AG09309 (cell line): Measurements from ENCODE around the gene HOXD3.

Experiments used
- DNase-seq: peaks from one replicate; pipeline ENCODE4 v3.0.0-alpha.2; 2010; ENCODE audit warnings: low read depth
- H3K4me3 ChIP-seq: 2 replicates; pipeline ENCODE4 v1.5.1; 2011; ENCODE audit warnings: mild to moderate bottlenecking, low read depth, low read length, moderate library complexity; ENCODE audit not compliant: control insufficient read depth
- CTCF ChIP-seq: IDR thresholded peaks from 2 replicates; pipeline ENCODE4 v1.5.1; 2011; ENCODE audit warnings: mild to moderate bottlenecking, low read depth, low read length, inconsistent platforms; ENCODE audit not compliant: insufficient read depth, control insufficient read depth; ENCODE audit errors: missing control alignments

HOXD3 gene

GRCh38 chr2:176125772-176126054 is 31.4 kb upstream of the HOXD3 start:
- no peak for TF ChIP-seq CTCF
- no peak for DNase-seq
- H3K4me3 ChIP-seq, result no peak overlapping the region

GRCh38 chr2:176126929-176127773 is 30.0 kb upstream of the HOXD3 start:
- DNase-seq, result no peak
- H3K4me3 ChIP-seq, result no peak overlapping the region; the same call in 1 of the 2 replicates
- TF ChIP-seq CTCF, result peak; percentile 73

- no peak for TF ChIP-seq CTCF
- no peak overlapping the region for H3K4me3 ChIP-seq
- no peak for DNase-seq
Measured at GRCh38 chr2:176127774-176128072, 29.4 kb upstream of the HOXD3 start.

GRCh38 chr2:176128172-176128981 is 28.7 kb upstream of the HOXD3 start:
- DNase-seq, result no peak
- no peak for TF ChIP-seq CTCF
- peak overlapping the region; percentile 58 for H3K4me3 ChIP-seq

- DNase-seq, result no peak
- peak within 1 kb of the TSS; percentile 58 for H3K4me3 ChIP-seq
- TF ChIP-seq CTCF, result no peak
Measured at GRCh38 chr2:176128982-176129796, 27.9 kb upstream of the HOXD3 start, which contains the start of gene HOXD8. Gene HOXD8 (plus strand): TSS chr2:176129705. CDS start chr2:176130367, 662 bp downstream.

- H3K4me3 ChIP-seq, result peak overlapping the region; percentile 58
- no peak for DNase-seq
- no peak for TF ChIP-seq CTCF
Measured at GRCh38 chr2:176129813-176130146, 27.3 kb upstream of the HOXD3 start.
